H1 (cell line): Measurements from ENCODE around the gene EXOC2. TPM values are rescaled to one million over a fixed set of nuclear protein-coding genes. Genes with fewer than 3 reads are reported as not detected.

Experiments
- CTCF ChIA-PET: fragments of 300-600 bp; sonication (Branson Sonifier 250); formaldehyde crosslinking; loops from one replicate; lab custom pipeline; 2021; ENCODE audit not compliant: partially characterized antibody; lab: Charles Lee
- POLR2A ChIA-PET: fragments of 300-600 bp; sonication (Branson Sonifier 250); formaldehyde crosslinking; loops from one replicate; lab custom pipeline; 2021; ENCODE audit warnings: inconsistent platforms; ENCODE audit not compliant: partially characterized antibody; lab: Charles Lee
- DNase-seq, 2 experiments: peaks; one replicate each; pipeline versions ENCODE4 v3.0.0 to v3.0.0-alpha.2; 2010 to 2022; ENCODE audit warnings: low spot score in 2 of 2, low read depth in 1 of 2, mixed read lengths in 1 of 2
- FAIRE-seq: peaks from 2 replicates; lab custom pipeline; 2011; peaks lifted over from hg19 to GRCh38; lab: Jason Lieb, UNC
- H2AFZ ChIP-seq: 2 replicates; pipeline ENCODE4 v1.8.1; 2012; ENCODE audit warnings: low read length, inconsistent platforms
- H2AK5ac ChIP-seq: 2 replicates; pipeline ENCODE4 v1.6.1; 2013; ENCODE audit warnings: low read depth, low read length
- H2BK120ac ChIP-seq: replicated peaks from 2 replicates; pipeline ENCODE3; 2013; ENCODE audit warnings: low read depth, low read length, inconsistent platforms
- H2BK12ac ChIP-seq: 2 replicates; pipeline ENCODE4 v1.6.1; 2013; ENCODE audit warnings: low read depth, low read length
- H2BK15ac ChIP-seq: 2 replicates; pipeline ENCODE4 v1.6.1; 2013; ENCODE audit warnings: low read length
- H2BK20ac ChIP-seq: 2 replicates; pipeline ENCODE4 v1.6.1; 2013; ENCODE audit warnings: low read length
- H2BK5ac ChIP-seq: 2 replicates; pipeline ENCODE4 v1.6.1; 2013; ENCODE audit warnings: low read depth, low read length
- H3K14ac ChIP-seq: 2 replicates; pipeline ENCODE4 v1.6.1; 2013; ENCODE audit warnings: inconsistent platforms; ENCODE audit not compliant: insufficient read length
- H3K18ac ChIP-seq: 2 replicates; pipeline ENCODE4 v1.6.1; 2013; ENCODE audit warnings: low read length; ENCODE audit errors: extremely low read depth
- H3K23ac ChIP-seq: 2 replicates; pipeline ENCODE4 v1.6.1; 2013; ENCODE audit warnings: inconsistent platforms; ENCODE audit not compliant: insufficient read length
- H3K23me2 ChIP-seq: 2 replicates; pipeline ENCODE4 v1.6.1; 2013; ENCODE audit warnings: low read depth, low read length
- H3K27ac ChIP-seq: 2 replicates; pipeline ENCODE4 v1.6.1; 2011; ENCODE audit warnings: low read depth, low read length, inconsistent platforms
- H3K27me3 ChIP-seq, 4 experiments: replicated peaks in 1 of 4; 1 replicate in 1 of 4; 2 replicates in 3 of 4; pipeline versions ENCODE4 v1.6.1 to v1.8.1; 2011 to 2013; ENCODE audit warnings: low read length in 3 of 4, mild to moderate bottlenecking in 3 of 4, inconsistent platforms in 2 of 4, mixed read lengths in 2 of 4, moderate library complexity in 1 of 4; ENCODE audit not compliant: control insufficient read depth in 3 of 4, insufficient read depth in 3 of 4; ENCODE audit errors: extremely low read depth in 1 of 4
- H3K36me3 ChIP-seq, 4 experiments: 2 replicates each; pipeline versions ENCODE4 v1.6.1 to v1.8.1; 2011 to 2013; ENCODE audit warnings: mild to moderate bottlenecking in 4 of 4, low read length in 3 of 4, moderate library complexity in 2 of 4, control low read depth in 1 of 4, inconsistent platforms in 1 of 4; ENCODE audit not compliant: insufficient read depth in 4 of 4, control insufficient read depth in 2 of 4
- H3K4ac ChIP-seq: replicated peaks from 2 replicates; pipeline ENCODE3; 2013; ENCODE audit warnings: low read length, low read depth, mixed read lengths, inconsistent platforms; ENCODE audit not compliant: insufficient read length
- H3K4me1 ChIP-seq, 4 experiments: replicated peaks in 1 of 4; 1 replicate in 1 of 4; 2 replicates in 3 of 4; pipeline versions ENCODE4 v1.6.1 to v1.8.1; 2011 to 2013; ENCODE audit warnings: low read length in 3 of 4, inconsistent platforms in 2 of 4, mixed read lengths in 1 of 4; ENCODE audit not compliant: insufficient read depth in 4 of 4, control insufficient read depth in 3 of 4
- H3K4me2 ChIP-seq, 2 experiments: 2 replicates each; pipeline versions ENCODE4 v1.6.1 to v1.8.1; 2011 to 2013; ENCODE audit warnings: low read depth in 2 of 2, low read length in 2 of 2, control low read depth in 1 of 2, inconsistent platforms in 1 of 2, mild to moderate bottlenecking in 1 of 2; ENCODE audit not compliant: insufficient read depth in 1 of 2
- H3K4me3 ChIP-seq, 4 experiments: fragments of 200-600, 300-600 bp in 1 of 4; sonication (generic), shearing (Covaris generic), sonication (Bioruptor Twin) in 1 of 4; 2 replicates each; pipeline versions ENCODE4 v1.5.1 to v1.8.1; 2011 to 2016; ENCODE audit warnings: low read length in 4 of 4, low read depth in 3 of 4, control low read depth in 2 of 4, inconsistent platforms in 2 of 4, mild to moderate bottlenecking in 2 of 4, mixed read lengths in 1 of 4, moderate library complexity in 1 of 4; ENCODE audit not compliant: insufficient read depth in 2 of 4; ENCODE audit errors: extremely low read depth in 1 of 4
- H3K56ac ChIP-seq: replicated peaks from 2 replicates; pipeline ENCODE3; 2013; ENCODE audit warnings: low read depth, mild to moderate bottlenecking, mixed read lengths, low read length, inconsistent platforms; ENCODE audit not compliant: insufficient read length
- H3K79me1 ChIP-seq: 2 replicates; pipeline ENCODE4 v1.6.1; 2013; ENCODE audit warnings: low read depth, low read length, control low read depth
- H3K79me2 ChIP-seq, 2 experiments: 2 replicates each; pipeline versions ENCODE4 v1.6.1 to v1.8.1; 2012 to 2013; ENCODE audit warnings: low read length in 2 of 2, mild to moderate bottlenecking in 2 of 2, inconsistent platforms in 1 of 2; ENCODE audit not compliant: insufficient read depth in 2 of 2, control insufficient read depth in 1 of 2
- H3K9ac ChIP-seq, 4 experiments: replicated peaks in 1 of 4; 1 replicate in 1 of 4; 2 replicates in 3 of 4; pipeline versions ENCODE4 v1.6.1 to v1.8.1; 2011 to 2013; ENCODE audit warnings: low read depth in 3 of 4, low read length in 3 of 4, control low read depth in 2 of 4, mild to moderate bottlenecking in 2 of 4, moderate library complexity in 2 of 4, inconsistent platforms in 1 of 4; ENCODE audit errors: extremely low read depth in 1 of 4
- H3K9me3 ChIP-seq, 2 experiments: 2 replicates each; pipeline versions ENCODE4 v1.6.1 to v1.8.1; 2012 to 2013; ENCODE audit warnings: mild to moderate bottlenecking in 2 of 2, moderate library complexity in 2 of 2, control low read depth in 1 of 2, inconsistent platforms in 1 of 2, low read depth in 1 of 2, low read length in 1 of 2, mixed read lengths in 1 of 2; ENCODE audit not compliant: insufficient read depth in 2 of 2
- H4K20me1 ChIP-seq, 2 experiments: replicated peaks in 1 of 2; 2 replicates each; pipeline versions ENCODE3 to v1.8.1; 2011 to 2013; ENCODE audit warnings: inconsistent platforms in 2 of 2, low read length in 2 of 2, mild to moderate bottlenecking in 1 of 2; ENCODE audit not compliant: insufficient read depth in 2 of 2, control insufficient read depth in 1 of 2
- H4K5ac ChIP-seq: 2 replicates; pipeline ENCODE4 v1.6.1; 2013; ENCODE audit warnings: low read length, low read depth, mixed read lengths, inconsistent platforms; ENCODE audit not compliant: insufficient read length
- H4K8ac ChIP-seq: 2 replicates; pipeline ENCODE4 v1.8.0; 2013; ENCODE audit warnings: mild to moderate bottlenecking, moderate library complexity, low read length, inconsistent platforms; ENCODE audit not compliant: insufficient read depth; ENCODE audit errors: extremely low read depth
- H4K91ac ChIP-seq: replicated peaks from 2 replicates; pipeline ENCODE3; 2013; ENCODE audit warnings: low read length, mixed read lengths, inconsistent platforms; ENCODE audit not compliant: insufficient read length
- ASH2L ChIP-seq: fragments of 200-600, 300-600 bp; sonication (generic); IDR thresholded peaks from one replicate; pipeline ENCODE4 v1.7.1; 2017; ENCODE audit warnings: low read length
- BCL11A ChIP-seq, 2 experiments: IDR thresholded peaks; one replicate each; pipeline ENCODE4 v1.6.1; 2011; ENCODE audit warnings: low read depth in 2 of 2, low read length in 2 of 2, mild to moderate bottlenecking in 2 of 2
- CBX5 ChIP-seq: fragments of 300-800, 300-1000 bp; sonication (generic); IDR thresholded peaks from 2 replicates; pipeline ENCODE4 v1.7.1; 2016; ENCODE audit warnings: antibody characterized with exemption, low read length, low read depth
- CTBP2 ChIP-seq: IDR thresholded peaks from 2 replicates; pipeline ENCODE4 v1.7.0; 2011; ENCODE audit warnings: borderline replicate concordance, mild to moderate bottlenecking, moderate library complexity, mixed read lengths, low read length; ENCODE audit not compliant: insufficient read depth, insufficient read length
- EGR1 ChIP-seq: IDR thresholded peaks from 2 replicates; pipeline ENCODE4 v1.6.1; 2011; ENCODE audit warnings: low read depth, low read length, borderline replicate concordance
- JUN ChIP-seq: IDR thresholded peaks from 2 replicates; pipeline ENCODE4 v1.6.1; 2011; ENCODE audit warnings: low read depth, mild to moderate bottlenecking, improper control_type of control experiment, low read length
- SIN3A ChIP-seq, 2 experiments: IDR thresholded peaks in 1 of 2; conservative IDR thresholded peaks in 1 of 2; 2 replicates each; pipeline ENCODE4 v1.6.1; 2011 to 2012; ENCODE audit warnings: low read length in 2 of 2, improper control_type of control experiment in 1 of 2, low read depth in 1 of 2, mild to moderate bottlenecking in 1 of 2
- SUZ12 ChIP-seq: fragments of 200-600 bp; sonication (generic); IDR thresholded peaks from 2 replicates; pipeline ENCODE4 v1.6.1; 2012; ENCODE audit warnings: mild to moderate bottlenecking, inconsistent platforms, low read length, moderate library complexity, mixed read lengths
- TBP ChIP-seq: IDR thresholded peaks from 2 replicates; pipeline ENCODE4 v1.6.1; 2011; ENCODE audit warnings: low read depth, low read length, improper control_type of control experiment
- TCF12 ChIP-seq: IDR thresholded peaks from 2 replicates; pipeline ENCODE4 v1.6.1; 2011; ENCODE audit warnings: low read depth, mild to moderate bottlenecking, low read length
- WGBS, 2 experiments: shearing (Covaris generic) in 1 of 2; methylation state at CpG; one replicate each; pipeline versions ENCODE4 v1.1.6 to v1.1.7; 2013 to 2015; ENCODE audit warnings: low lambda C conversion rate in 2 of 2, mixed read lengths in 2 of 2, inconsistent platforms in 1 of 2, low coverage in 1 of 2, missing lambda C conversion rate in 1 of 2; ENCODE audit not compliant: insufficient replicate concordance in 2 of 2, insufficient coverage in 1 of 2, insufficient read length in 1 of 2; ENCODE audit errors: extremely low coverage in 1 of 2, missing lambda C conversion rate in 1 of 2; 5-methylcytosine and 5-hydroxymethylcytosine counted together
- polyA plus RNA-seq, 7 experiments: library from polyadenylated mRNA; depleted of rRNA in 3 of 7; stranded (reverse) in 5 of 7; unstranded in 2 of 7; fragments of >200 nt in 5 of 7; fragments of 200-250 nt in 2 of 7; gene quantifications; 1 replicate in 5 of 7; 2 replicates in 1 of 7; 4 replicates in 1 of 7; pipeline versions ENCODE4 v1.2.1 to v1.2.3, GENCODE V29; 2011 to 2013; ENCODE audit warnings: missing spikeins in 2 of 7, mixed read lengths in 2 of 7
- total RNA-seq: library from RNA; stranded (reverse); fragmentation: NEBNext Ultra II Directional; extraction: Animal tissue kit (Norgen Biotek cat#: 25700); gene quantifications from 2 replicates; pipeline ENCODE4 v1.2.1, GENCODE V29; 2021
- TF ChIP-seq, protein P1 (sequence below): IDR thresholded peaks from 2 replicates; pipeline ENCODE4 v1.6.1; 2012; ENCODE audit warnings: inconsistent platforms
- TF ChIP-seq, protein P2 (sequence below): IDR thresholded peaks from 2 replicates; pipeline ENCODE4 v1.6.1; 2012; ENCODE audit warnings: low read length, inconsistent platforms

EXOC2 gene
- total and polyA plus RNA-seq, 2 of the 8 experiments (the other 6 are each of a cell fraction or from before 2014, with no cell fraction given) = 25.5 to 44.4 TPM

DNA sequence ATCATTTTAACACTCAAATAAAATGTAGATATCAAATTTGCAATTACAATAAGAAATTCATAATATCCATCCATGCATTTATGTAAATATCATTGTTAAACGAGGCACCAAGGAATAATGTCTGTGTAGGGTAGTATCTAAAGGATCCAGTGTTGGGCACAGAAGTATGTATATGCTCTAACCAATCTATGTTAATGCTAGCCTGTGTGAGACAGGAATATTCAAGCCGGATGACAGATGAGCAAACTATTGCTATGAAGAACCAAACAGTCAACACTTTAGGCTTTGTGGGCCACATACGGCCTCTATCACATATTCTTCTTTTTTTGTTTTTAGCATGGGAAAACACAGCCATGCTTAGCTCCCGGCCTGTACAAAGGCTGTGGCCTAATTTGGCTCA is 81.0 kb downstream of the EXOC2 start:
- Histone ChIP-seq H3K23ac (no peak overlapping the region), H3K9me3 (no peaks in the 10 kb centered on the region), H3K27me3 (no peaks in the 10 kb centered on the region), H3K4me3 (no peak overlapping the region), H2AFZ (no peak overlapping the region), H4K20me1 (peaks cover 0 to 4% of the 10 kb centered on the region in 2 experiments), H3K23me2 (no peaks in the 10 kb centered on the region), H3K36me3 (peaks cover 0 to 6% (median 1%) of the 10 kb centered on the region in 4 experiments; a peak in 5 of 8 replicates), H3K9ac (no peak overlapping the region), H3K4ac (no peak overlapping the region), H3K79me1 (no peaks in the 10 kb centered on the region), H3K4me2 (no peak overlapping the region), H2AK5ac (no peak overlapping the region), H3K4me1 (no peaks in the 10 kb centered on the region), H3K27ac (no peak overlapping the region), H2BK120ac (no peak overlapping the region), H2BK12ac (no peak overlapping the region), H4K91ac (no peak overlapping the region), H3K18ac (no peak overlapping the region), H2BK20ac (no peak overlapping the region), H3K56ac (no peak overlapping the region), H2BK15ac (no peak overlapping the region), H3K79me2 (no peaks in the 10 kb centered on the region), H4K8ac (no peak overlapping the region), H3K14ac (no peak overlapping the region), H2BK5ac (no peak overlapping the region), H4K5ac (no peak overlapping the region)
- ChIA-PET CTCF (interaction anchor here (1.4 kb wide), 1 partner anchor 18 kb away, joined by 5 read pairs; no protein-coding TSS in a partner anchor), POLR2A (no interaction called here)
- no peak for DNase-seq
- WGBS, 2 experiments = 68% methylated on average over 4 of the region's 4 CpGs; no CpG with 5 or more reads in 1 of the 2 experiments
- no peak for FAIRE-seq
- TF ChIP-seq ASH2L = no peak
- no peak for TF ChIP-seq EGR1
- no peak for TF ChIP-seq TCF12
- no peak for TF ChIP-seq CTBP2
- no peak for TF ChIP-seq SIN3A (conservative IDR thresholded peaks at IDR 0.05 in 1 of 2, IDR thresholded peaks at IDR 0.05 in 1 of 2; ENCODE audit: low read depth in 1 of 2, low read length in 2 of 2)
- TF ChIP-seq BCL11A (IDR thresholded peaks at IDR 0.05; ENCODE audit: low read depth in 2 of 2, low read length in 2 of 2) = no peak
- TF ChIP-seq, protein P1, sequence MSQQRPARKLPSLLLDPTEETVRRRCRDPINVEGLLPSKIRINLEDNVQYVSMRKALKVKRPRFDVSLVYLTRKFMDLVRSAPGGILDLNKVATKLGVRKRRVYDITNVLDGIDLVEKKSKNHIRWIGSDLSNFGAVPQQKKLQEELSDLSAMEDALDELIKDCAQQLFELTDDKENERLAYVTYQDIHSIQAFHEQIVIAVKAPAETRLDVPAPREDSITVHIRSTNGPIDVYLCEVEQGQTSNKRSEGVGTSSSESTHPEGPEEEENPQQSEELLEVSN = no peak
- TF ChIP-seq TBP = no peak
- TF ChIP-seq SUZ12 = no peak
- TF ChIP-seq, protein P2, sequence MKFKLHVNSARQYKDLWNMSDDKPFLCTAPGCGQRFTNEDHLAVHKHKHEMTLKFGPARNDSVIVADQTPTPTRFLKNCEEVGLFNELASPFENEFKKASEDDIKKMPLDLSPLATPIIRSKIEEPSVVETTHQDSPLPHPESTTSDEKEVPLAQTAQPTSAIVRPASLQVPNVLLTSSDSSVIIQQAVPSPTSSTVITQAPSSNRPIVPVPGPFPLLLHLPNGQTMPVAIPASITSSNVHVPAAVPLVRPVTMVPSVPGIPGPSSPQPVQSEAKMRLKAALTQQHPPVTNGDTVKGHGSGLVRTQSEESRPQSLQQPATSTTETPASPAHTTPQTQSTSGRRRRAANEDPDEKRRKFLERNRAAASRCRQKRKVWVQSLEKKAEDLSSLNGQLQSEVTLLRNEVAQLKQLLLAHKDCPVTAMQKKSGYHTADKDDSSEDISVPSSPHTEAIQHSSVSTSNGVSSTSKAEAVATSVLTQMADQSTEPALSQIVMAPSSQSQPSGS = no peak
- no peak for TF ChIP-seq CBX5
- no peak for TF ChIP-seq JUN
